Fibroblast of lung (primary cell): Measurements from ENCODE around the gene CXCL12. TPM values are rescaled to one million over a fixed set of nuclear protein-coding genes. Genes with fewer than 3 reads are reported as not detected.

Experiments used
- DNase-seq, 2 donors: peaks; one replicate each; pipeline versions ENCODE4 v3.0.0 to v3.0.0-alpha.2; 2010; ENCODE audit warnings: low read depth in 2 of 2
- H2AFZ ChIP-seq: 2 replicates; pipeline ENCODE4 v1.5.1; 2012; ENCODE audit warnings: low read length, control low read depth, inconsistent platforms
- H3K27ac ChIP-seq: 2 replicates; pipeline ENCODE4 v1.5.1; 2011; ENCODE audit warnings: low read length, control low read depth; ENCODE audit not compliant: insufficient read depth
- H3K27me3 ChIP-seq: 2 replicates; pipeline ENCODE4 v1.5.1; 2011; ENCODE audit warnings: mild to moderate bottlenecking, low read length; ENCODE audit not compliant: control insufficient read depth, insufficient read depth
- H3K36me3 ChIP-seq: 2 replicates; pipeline ENCODE4 v1.5.1; 2011; ENCODE audit warnings: low read length; ENCODE audit not compliant: control insufficient read depth, insufficient read depth
- H3K4me1 ChIP-seq: 2 replicates; pipeline ENCODE4 v1.5.1; 2011; ENCODE audit warnings: low read length; ENCODE audit not compliant: control insufficient read depth, insufficient read depth; ENCODE audit errors: extremely low read depth
- H3K4me2 ChIP-seq: 2 replicates; pipeline ENCODE4 v1.5.1; 2011; ENCODE audit warnings: low read length, control low read depth; ENCODE audit not compliant: insufficient read depth; ENCODE audit errors: extremely low read depth
- H3K4me3 ChIP-seq, 4 experiments: fragments of 200-600 bp in 1 of 4; sonication (generic) in 1 of 4; replicated peaks in 1 of 4; 2 replicates each; pipeline ENCODE4 v1.5.1; 2011 to 2016; ENCODE audit warnings: low read length in 4 of 4, low read depth in 3 of 4, mild to moderate bottlenecking in 3 of 4, control low read depth in 2 of 4, inconsistent platforms in 1 of 4, mixed read lengths in 1 of 4; ENCODE audit not compliant: insufficient read depth in 1 of 4; ENCODE audit errors: control extremely low read depth in 1 of 4
- H3K79me2 ChIP-seq: 2 replicates; pipeline ENCODE4 v1.5.1; 2012; ENCODE audit warnings: mild to moderate bottlenecking, low read length, inconsistent platforms; ENCODE audit not compliant: control insufficient read depth, insufficient read depth
- H3K9ac ChIP-seq: 2 replicates; pipeline ENCODE4 v1.5.1; 2011; ENCODE audit warnings: mild to moderate bottlenecking, low read length, control low read depth; ENCODE audit not compliant: insufficient read depth
- H3K9me3 ChIP-seq: 2 replicates; pipeline ENCODE4 v1.5.1; 2012; ENCODE audit warnings: low read depth, low read length; ENCODE audit not compliant: control insufficient read depth, insufficient read depth
- H4K20me1 ChIP-seq: 2 replicates; pipeline ENCODE4 v1.5.1; 2011; ENCODE audit warnings: low read length; ENCODE audit not compliant: control insufficient read depth, insufficient read depth; ENCODE audit errors: extremely low read depth
- CTCF ChIP-seq, 2 donors: IDR thresholded peaks in 1 of 2; conservative IDR thresholded peaks in 1 of 2; 1 replicate in 1 of 2; 2 replicates in 1 of 2; pipeline ENCODE4 v1.5.1; 2011 to 2012; ENCODE audit warnings: low read length in 2 of 2, control low read depth in 1 of 2, inconsistent platforms in 1 of 2, low read depth in 1 of 2, mild to moderate bottlenecking in 1 of 2
- EZH2 ChIP-seq: IDR thresholded peaks from 2 replicates; pipeline ENCODE4 v1.5.1; 2012; ENCODE audit warnings: low read length, control low read depth, mild to moderate bottlenecking; ENCODE audit errors: missing control alignments
- polyA plus RNA-seq, 2 donors: library from polyadenylated mRNA; depleted of rRNA in 1 of 2; stranded (reverse) in 1 of 2; unstranded in 1 of 2; fragments of >200 nt; gene quantifications; 2 replicates each; pipeline ENCODE4 v1.2.1, GENCODE V29; 2011 to 2012; ENCODE audit warnings: missing spikeins in 1 of 2
- total RNA-seq: library from RNA; depleted of rRNA; stranded (reverse); fragments of >200 nt; gene quantifications from 2 replicates; pipeline ENCODE4 v1.2.1, GENCODE V29; 2014

Gene CXCL12
- total and polyA plus RNA-seq, 2 donors (not counting 1 experiment from before 2014, with no cell fraction given): 268 to 611 TPM

- Histone ChIP-seq H3K79me2 (no peaks in the 10 kb centered on the region), H3K9ac (no peak overlapping the region)
Observed at GRCh38 chr10:44398747-44399658, 14.1 kb upstream of the CXCL12 start.

GRCh38 chr10:44398271-44398670 lies 13.4 kb upstream of the CXCL12 start:
- no peak for DNase-seq
- Histone ChIP-seq H3K9ac (no peak overlapping the region), H4K20me1 (no peaks in the 10 kb centered on the region), H3K4me1 (no peaks in the 10 kb centered on the region), H3K4me3 (no peak overlapping the region), H3K9me3 (no peaks in the 10 kb centered on the region), H3K4me2 (no peak overlapping the region), H3K27me3 (peaks cover 14% of the 10 kb centered on the region), H3K36me3 (no peaks in the 10 kb centered on the region), H3K79me2 (no peaks in the 10 kb centered on the region), H3K27ac (no peak overlapping the region), H2AFZ (no peak overlapping the region)
- no peak for TF ChIP-seq EZH2
- TF ChIP-seq CTCF (conservative IDR thresholded peaks at IDR 0.05 in 1 of 2, IDR thresholded peaks at IDR 0.05 in 1 of 2; ENCODE audit: low read depth in 1 of 2, low read length in 2 of 2): no peak

More at GRCh38 chr10:44398747-44399658, 14.1 kb upstream of the CXCL12 start:
- Histone ChIP-seq H2AFZ (no peak overlapping the region), H4K20me1 (no peaks in the 10 kb centered on the region), H3K4me3 (no peak overlapping the region), H3K9me3 (no peaks in the 10 kb centered on the region), H3K27me3 (peaks cover 12% of the 10 kb centered on the region), H3K4me1 (no peaks in the 10 kb centered on the region), H3K36me3 (no peaks in the 10 kb centered on the region), H3K4me2 (no peak overlapping the region), H3K27ac (no peak overlapping the region)
- no peak for DNase-seq
- TF ChIP-seq CTCF (conservative IDR thresholded peaks at IDR 0.05 in 1 of 2, IDR thresholded peaks at IDR 0.05 in 1 of 2; ENCODE audit: low read depth in 1 of 2, low read length in 2 of 2) (no peak), EZH2 (no peak)

- H3K4me1 ChIP-seq: no peaks in the 10 kb centered on the region
- H3K9me3 ChIP-seq: no peaks in the 10 kb centered on the region
- H3K27me3 ChIP-seq: peaks cover 12% of the 10 kb centered on the region
- no peak for DNase-seq
- H3K79me2 ChIP-seq: no peaks in the 10 kb centered on the region
- H3K36me3 ChIP-seq: no peaks in the 10 kb centered on the region
- no peak overlapping the region for H3K4me3 ChIP-seq
- H2AFZ ChIP-seq: no peak overlapping the region
- no peak overlapping the region for H3K4me2 ChIP-seq
- no peaks in the 10 kb centered on the region for H4K20me1 ChIP-seq
- H3K9ac ChIP-seq: no peak overlapping the region
- TF ChIP-seq EZH2 (no peak), CTCF (conservative IDR thresholded peaks at IDR 0.05 in 1 of 2, IDR thresholded peaks at IDR 0.05 in 1 of 2; ENCODE audit: low read depth in 1 of 2, low read length in 2 of 2) (no peak)
- H3K27ac ChIP-seq: no peak overlapping the region
Observed at GRCh38 chr10:44397476-44398225, 12.8 kb upstream of the CXCL12 start.
